HG03565 (cell line): ENCODE results near the gene CD300A.
A peak's percentile ranks its signal among the peaks of the same experiment; 100 is the strongest.

Source experiments
- ATAC-seq: cut with Tn5 transposase; IDR thresholded peaks from one replicate; pipeline ENCODE4 v1.9.1; 2021; ENCODE audit warnings: mild to moderate bottlenecking, moderate library complexity; ENCODE audit not compliant: unreplicated experiment

The CD300A gene

GRCh38 chr17:74454197-74455024 is 12.0 kb upstream of the CD300A start:
- peak; percentile 77 for ATAC-seq

DNA sequence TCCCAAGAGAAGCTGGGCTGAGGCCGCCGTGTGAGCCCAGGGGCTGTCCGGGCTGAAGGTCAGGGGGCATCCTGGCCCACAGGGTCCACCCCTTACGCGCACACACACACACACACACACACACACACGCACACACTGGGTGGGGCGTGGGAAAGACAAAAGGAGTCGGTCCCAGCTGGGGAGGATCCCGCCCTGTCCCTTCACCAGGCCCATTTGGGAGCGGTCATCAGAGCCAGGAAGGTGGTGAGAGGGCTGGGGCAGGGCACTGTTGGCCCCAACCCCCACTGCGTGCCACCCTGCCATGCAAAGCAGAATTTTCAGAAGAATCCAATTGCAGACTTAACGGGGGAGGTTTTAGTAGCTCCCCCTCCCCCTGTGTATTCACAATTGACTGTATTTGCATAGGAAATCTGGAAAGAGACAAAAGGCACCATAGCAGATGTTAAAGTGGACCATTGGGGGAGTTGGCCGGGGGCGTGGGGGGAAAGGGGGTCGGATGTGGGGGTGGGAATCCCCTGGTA is 11.3 kb upstream of the CD300A start:
- ATAC-seq, result no peak

DNA sequence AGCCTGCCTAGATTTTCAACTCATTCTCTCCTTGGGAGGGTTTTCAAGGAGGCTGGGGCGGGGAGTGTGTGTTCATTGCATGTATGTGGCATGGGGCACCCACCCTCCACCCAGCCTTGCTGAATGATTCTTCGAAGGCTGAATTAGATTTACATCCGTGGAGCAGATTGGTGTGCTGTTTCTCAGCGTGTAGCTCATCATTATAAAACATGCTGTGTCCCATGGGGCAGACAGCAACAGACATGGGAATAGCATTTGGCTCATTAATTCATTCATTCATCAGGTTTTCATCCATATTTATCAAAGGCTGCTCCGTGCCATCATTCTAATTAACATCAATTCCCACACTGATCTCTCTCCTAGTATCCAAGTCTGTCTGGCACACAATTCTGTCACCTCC is 10.6 kb upstream of the CD300A start:
- ATAC-seq, result no peak

- no peak for ATAC-seq
These were observed 9.2 kb upstream of the CD300A start for GRCh38 chr17:74457146-74457819.

DNA sequence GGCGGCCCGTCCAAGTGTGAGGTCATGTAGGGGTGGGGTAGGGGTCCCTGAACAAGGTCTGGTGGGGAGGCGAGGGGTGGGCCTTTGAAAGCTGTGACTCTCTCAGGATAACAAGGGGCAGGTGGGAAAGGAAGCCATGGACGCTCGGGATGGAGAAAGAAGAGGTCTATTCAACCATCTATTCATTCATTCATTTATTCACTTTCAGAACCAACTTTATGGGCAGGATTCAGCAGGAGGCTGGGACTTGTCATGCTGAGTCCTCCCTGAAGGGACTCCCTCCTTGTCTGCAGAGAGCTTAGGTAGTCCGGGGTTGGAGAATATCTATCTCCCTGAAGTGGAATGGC is 8.6 kb upstream of the CD300A start:
- no peak for ATAC-seq

GRCh38 chr17:74458835-74459234 is 7.6 kb upstream of the CD300A start:
- no peak for ATAC-seq

DNA sequence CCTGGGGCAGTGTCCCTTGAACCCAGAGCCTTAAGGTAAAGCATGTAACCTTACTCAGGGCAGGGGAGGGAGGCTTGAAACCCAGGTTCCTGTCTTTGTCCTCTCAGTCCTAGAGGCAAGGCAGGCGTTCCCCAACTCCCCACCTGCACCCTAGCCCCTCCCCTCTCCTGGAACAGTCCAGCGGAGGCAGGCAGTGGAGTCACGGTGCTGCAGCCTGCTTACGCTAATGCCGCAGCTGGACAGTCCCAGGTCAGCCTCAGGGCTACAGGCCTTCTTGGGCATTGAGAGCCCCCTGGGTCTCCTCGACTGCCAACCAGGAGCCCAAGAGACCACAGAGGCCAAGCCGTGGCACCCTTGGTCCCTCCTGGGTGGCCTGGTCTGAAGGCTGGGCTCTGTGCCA is 6.8 kb upstream of the CD300A start:
- no peak for ATAC-seq

GRCh38 chr17:74460241-74460640 is 6.2 kb upstream of the CD300A start:
- ATAC-seq, result no peak

- ATAC-seq, result no peak
These were observed 5.4 kb upstream of the CD300A start for GRCh38 chr17:74460996-74461395.

- no peak for ATAC-seq
These were observed 4.8 kb upstream of the CD300A start for GRCh38 chr17:74461611-74462010.

- ATAC-seq, result no peak
These were observed 1.6 kb upstream of the CD300A start for GRCh38 chr17:74464730-74465377.

- ATAC-seq, result no peak
These were observed 890 bp upstream of the CD300A start for GRCh38 chr17:74465378-74466110.

- ATAC-seq, result no peak
These were observed 372 bp downstream of the CD300A start for GRCh38 chr17:74466828-74467184.

DNA sequence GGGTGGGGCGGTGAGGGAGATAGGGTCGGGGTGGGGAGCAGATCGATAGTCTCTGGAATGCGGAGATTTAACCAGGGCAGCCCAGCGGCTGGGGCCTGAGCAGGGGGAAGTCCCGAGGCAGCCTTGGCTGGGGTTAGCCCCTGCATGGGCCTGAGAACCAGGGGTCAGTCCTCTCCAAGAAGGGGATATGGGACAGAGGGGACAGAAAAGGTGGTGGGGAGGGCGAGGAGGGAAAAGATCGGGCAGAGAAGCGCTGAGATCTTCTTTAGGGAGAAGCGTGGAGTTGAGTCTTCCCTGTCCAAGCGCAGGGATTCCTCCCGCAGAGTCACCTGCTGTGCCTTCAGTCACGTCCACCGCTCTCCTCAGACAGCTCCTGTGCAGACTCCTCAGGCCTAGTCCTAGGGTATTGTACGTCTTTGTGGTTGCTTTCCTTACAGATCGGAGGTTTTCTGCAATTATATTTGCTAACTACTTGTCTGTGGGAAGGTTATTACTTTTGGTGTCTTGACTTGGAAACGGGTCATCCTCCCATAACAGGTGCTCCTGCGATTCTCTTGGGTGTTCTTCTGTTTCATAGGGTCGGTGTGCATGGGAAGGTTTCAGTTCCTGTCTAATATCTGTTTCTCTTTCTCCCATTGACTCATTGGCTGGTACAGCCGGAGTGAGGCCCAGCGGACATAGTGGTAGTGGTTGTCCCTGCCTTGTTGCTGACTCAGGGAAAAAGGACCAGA is 952 bp downstream of the CD300A start:
- ATAC-seq, result peak; percentile 60

- ATAC-seq, result no peak
These were observed 4.9 kb downstream of the CD300A start for GRCh38 chr17:74471341-74471740.

GRCh38 chr17:74472890-74473289 is 6.5 kb downstream of the CD300A start:
- ATAC-seq, result no peak

DNA sequence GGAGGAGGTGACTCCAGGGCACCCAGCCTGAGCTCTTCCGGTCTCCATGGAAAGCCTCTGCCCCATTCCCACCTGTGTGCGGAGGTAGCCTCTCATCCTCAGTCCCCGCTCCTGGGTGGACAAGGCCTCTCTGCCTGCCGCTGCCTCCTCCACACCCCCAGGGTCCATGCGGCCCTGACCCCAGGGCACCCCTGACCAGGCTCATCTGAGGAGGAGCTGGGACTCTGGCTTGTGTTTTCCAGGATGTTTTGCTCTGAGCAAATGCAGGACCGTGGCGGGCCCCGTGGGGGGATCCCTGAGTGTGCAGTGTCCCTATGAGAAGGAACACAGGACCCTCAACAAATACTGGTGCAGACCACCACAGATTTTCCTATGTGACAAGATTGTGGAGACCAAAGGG is 6.9 kb downstream of the CD300A start:
- ATAC-seq, result no peak

- no peak for ATAC-seq
These were observed 7.8 kb downstream of the CD300A start for GRCh38 chr17:74474043-74474792.

- no peak for ATAC-seq
These were observed 8.8 kb downstream of the CD300A start for GRCh38 chr17:74475189-74475588.

GRCh38 chr17:74477411-74477810 is 11.0 kb downstream of the CD300A start:
- no peak for ATAC-seq
